Activated CD8-positive, alpha-beta memory T cell treated with anti-CD3 and anti-CD28 coated beads, Interleukin-2, amount 10 ng/mL, durations not matched to agents 7 days and 5 days (primary cell): ENCODE measurements around the gene TNNC1. TPM values are rescaled to one million over a fixed set of nuclear protein-coding genes. Genes with fewer than 3 reads are reported as not detected.

ENCODE experiments used
- total RNA-seq, 2 experiments: library from RNA; stranded (reverse); gene quantifications; one replicate each; pipeline ENCODE4 v1.2.3, GENCODE V29; 2021

The TNNC1 gene
- total RNA-seq, 2 experiments from 2014 or later, result 1.4 to 2.6 TPM

Other genes with a start within 250 kb of the TNNC1 start
- gene TLR9, start 228.4 kb downstream of the TNNC1 start, total RNA-seq, result under 1 TPM in 1 of 2 experiments, not detected in 1; 0.64 TPM
- gene TWF2, start 214.9 kb downstream of the TNNC1 start, total RNA-seq, result 100 to 1,000 TPM; 110 to 131 TPM
- 10 to 100 TPM; 91.1 to 94.1 TPM for gene PPM1M, start 208.3 kb downstream of the TNNC1 start, total RNA-seq
- gene WDR82, start 175.4 kb downstream of the TNNC1 start, total RNA-seq, result 100 to 1,000 TPM; 114 to 132 TPM
- gene GLYCTK, start 166.2 kb downstream of the TNNC1 start, total RNA-seq, result 10 to 100 TPM; 23.2 to 29.4 TPM
- gene DNAH1, start 137.7 kb downstream of the TNNC1 start, total RNA-seq, result 10 to 100 TPM; 13.9 to 26.5 TPM
- gene BAP1, start 44.0 kb downstream of the TNNC1 start, total RNA-seq, result 100 to 1,000 TPM; 102 to 107 TPM
- gene PHF7, start 43.4 kb downstream of the TNNC1 start, total RNA-seq, result 10 to 100 TPM; 12.9 to 26.5 TPM
- under 1 TPM; 0.28 to 0.38 TPM for gene SEMA3G, start 8.9 kb downstream of the TNNC1 start, total RNA-seq
- gene NISCH, start 1.6 kb upstream of the TNNC1 start, total RNA-seq, result 10 to 100 TPM; 72.9 to 84.1 TPM
- not detected for gene STAB1, start 41.3 kb upstream of the TNNC1 start, total RNA-seq
- gene NT5DC2, start 79.8 kb upstream of the TNNC1 start, total RNA-seq, result 10 to 100 TPM; 38.7 to 54.5 TPM
- 10 to 100 TPM; 12.9 to 15.5 TPM for gene UQCC5, start 82.6 kb upstream of the TNNC1 start, total RNA-seq
- 10 to 100 TPM; 69.7 to 73.3 TPM for gene PBRM1, start 231.9 kb upstream of the TNNC1 start, total RNA-seq
- gene GNL3, start 232.0 kb upstream of the TNNC1 start, total RNA-seq, result 100 to 1,000 TPM in 1 of 2 experiments, 10 to 100 TPM in 1; 86.8 to 116 TPM